Stimulated activated CD8-positive, alpha-beta memory T cell treated with anti-CD3 and anti-CD28 coated beads, Interleukin-4, amount 100 ng/mL, for 1 hour (primary cell): ENCODE measurements around the gene RUNDC1.
A peak's percentile ranks its signal among the peaks of the same experiment; 100 is the strongest.
"Not testable (repeated sequence)": the region's sequence is repeated elsewhere in the genome, so short reads cannot be mapped to it uniquely, and the experiment has no call there.

Experiments
- DNase-seq, 2 donors: peaks; one replicate each; pipeline ENCODE4 v3.0.0-alpha.2; 2020; ENCODE audit warnings: low read depth in 2 of 2, low spot score in 1 of 2

Gene RUNDC1

GRCh38 chr17:42980274-42980765, at the start of gene RUNDC1:
RUNDC1 (plus strand) TSS chr17:42980565; CDS start chr17:42980577, 12 bp downstream.
- DNase-seq: peak; percentile 80 to 85

DNA sequence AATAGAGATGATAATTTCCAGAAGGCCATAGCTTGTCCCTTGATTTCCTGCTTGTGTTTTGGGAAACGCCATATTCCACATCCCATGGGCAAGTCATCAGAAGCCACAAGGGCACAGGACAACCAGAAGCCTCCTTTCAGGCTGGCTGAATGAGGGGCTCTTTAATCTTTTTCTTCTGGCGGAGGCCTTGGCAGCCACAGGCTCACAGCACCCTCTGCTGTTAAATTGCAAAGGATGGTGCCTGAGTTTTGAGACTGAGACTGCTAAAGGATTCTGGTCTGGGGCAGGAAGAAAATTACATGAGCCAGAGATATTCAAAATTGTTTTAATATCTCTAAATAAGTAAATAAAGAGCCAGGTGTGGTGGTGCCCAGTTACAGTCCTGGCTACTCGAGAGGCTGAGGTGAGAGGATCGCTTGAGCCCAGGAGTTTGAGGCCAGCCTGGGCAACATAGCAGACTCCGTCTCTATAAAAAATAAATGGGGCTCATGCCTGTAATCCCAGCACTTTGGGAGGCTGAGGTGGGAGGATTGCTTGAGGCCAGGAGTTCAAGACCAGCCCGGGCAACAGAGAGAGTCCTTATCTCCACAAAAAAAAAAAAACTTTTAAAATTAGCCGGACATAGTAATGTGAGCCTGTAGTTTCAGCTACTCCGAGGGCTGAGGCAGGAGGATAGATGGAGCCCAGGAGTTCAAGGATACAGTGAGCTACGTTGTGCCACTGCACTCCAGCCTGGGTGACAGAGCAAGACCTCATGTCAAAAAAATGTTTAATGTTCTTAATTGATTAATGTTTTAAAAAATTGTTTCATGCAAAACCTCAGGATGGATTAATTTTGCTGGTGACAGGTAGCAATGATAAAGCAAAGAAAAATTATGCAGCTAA, 42.4 kb upstream of the RUNDC1 start:
- no peak for DNase-seq

DNA sequence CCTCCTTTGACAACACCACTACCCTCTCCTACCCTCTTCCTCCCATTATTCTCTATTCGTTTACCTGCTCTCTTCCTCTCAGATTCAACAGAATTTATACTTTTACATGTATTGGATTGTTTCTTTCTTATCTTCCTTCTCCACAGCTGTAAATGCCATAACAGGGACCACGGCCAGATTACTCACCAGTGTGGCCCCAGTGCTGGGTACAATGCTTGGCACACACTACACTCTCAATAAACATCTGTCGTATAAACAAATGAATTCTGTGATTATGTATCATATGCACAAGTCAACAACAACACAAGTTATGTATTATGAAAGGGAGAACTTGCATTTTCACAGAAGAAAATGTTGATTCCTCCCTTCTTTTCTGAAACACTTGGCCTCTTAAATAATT, 36.2 kb upstream of the RUNDC1 start:
- DNase-seq: no peak

DNA sequence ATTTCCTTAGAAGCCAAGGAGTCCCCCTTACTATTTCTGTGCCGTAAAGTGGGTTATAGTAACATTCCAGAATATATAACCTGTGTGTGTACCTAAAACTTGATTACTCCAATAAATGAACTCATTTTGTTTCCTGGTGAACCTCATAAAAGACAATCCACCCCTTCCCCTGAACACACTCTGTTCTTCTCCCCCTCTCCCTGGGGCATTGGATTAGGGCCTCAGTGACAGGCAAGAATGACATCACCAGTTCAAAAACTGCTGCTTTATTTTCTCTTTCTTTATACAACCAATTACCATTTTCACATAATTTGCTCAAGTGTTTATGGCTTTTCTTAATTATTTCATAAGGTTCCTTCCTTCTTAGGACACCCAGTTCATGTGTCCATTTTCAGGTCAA, 33.6 kb upstream of the RUNDC1 start:
- no peak for DNase-seq

GRCh38 chr17:42950044-42950783, 30.2 kb upstream of the RUNDC1 start:
- DNase-seq: no peak

DNA sequence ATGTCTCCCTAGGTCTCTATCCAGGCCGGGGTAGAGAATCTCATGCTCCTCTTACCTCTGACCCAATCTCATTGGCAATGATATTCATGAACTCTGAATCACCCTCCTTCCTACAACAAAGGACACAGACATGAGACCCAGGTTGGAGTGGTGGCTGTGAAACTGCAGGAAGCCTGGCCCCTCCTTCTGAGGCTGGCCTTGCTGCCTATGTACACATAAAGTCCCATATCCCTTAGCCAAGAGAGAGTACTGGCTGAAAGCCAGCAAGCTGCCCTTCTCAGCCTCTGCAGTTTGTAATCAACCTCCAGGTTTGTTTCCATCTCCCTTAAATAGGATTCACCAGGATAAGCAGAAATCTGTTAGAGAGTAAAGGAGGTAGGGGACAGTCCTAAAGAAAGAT, 26.7 kb upstream of the RUNDC1 start:
- DNase-seq: no peak

GRCh38 chr17:42964161-42964932, 16.0 kb upstream of the RUNDC1 start, which contains the start of gene AARSD1:
AARSD1 (minus strand) TSS chr17:42964454; CDS start chr17:42964440, 14 bp downstream.
- peak; percentile 73 to 77 for DNase-seq

DNA sequence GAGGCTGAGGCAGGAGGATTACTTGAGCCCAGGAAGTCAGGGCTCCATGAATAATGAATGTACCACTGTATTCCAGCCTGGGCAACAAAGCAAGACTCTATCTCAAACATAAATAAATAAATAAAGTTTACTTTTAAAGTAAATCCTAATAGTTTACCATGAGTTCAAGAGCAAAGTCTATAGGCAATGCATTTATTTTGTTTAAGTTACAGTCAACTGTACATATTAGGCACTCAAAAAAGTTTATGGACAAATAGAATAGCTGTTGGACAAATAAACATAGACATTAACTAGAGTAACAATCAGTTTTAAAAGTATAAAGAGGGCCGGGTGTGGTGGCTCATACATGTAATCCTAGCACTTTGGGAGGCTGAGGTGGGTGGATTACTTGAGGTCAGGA, 12.4 kb upstream of the RUNDC1 start:
- no peak for DNase-seq

GRCh38 chr17:42969001-42969581, 11.3 kb upstream of the RUNDC1 start:
- no peak for DNase-seq

- DNase-seq: no peak
Measured at GRCh38 chr17:42971589-42971988, 8.8 kb upstream of the RUNDC1 start.

- DNase-seq: not testable (repeated sequence)
Measured at GRCh38 chr17:42973323-42973722, 7.0 kb upstream of the RUNDC1 start.

GRCh38 chr17:42975265-42975664, 5.1 kb upstream of the RUNDC1 start:
- DNase-seq: no peak

- DNase-seq: not testable (repeated sequence)
Measured at GRCh38 chr17:42975701-42976100, 4.7 kb upstream of the RUNDC1 start.

- no peak for DNase-seq
Measured at GRCh38 chr17:42979511-42980273, 673 bp upstream of the RUNDC1 start, which contains the start of gene PTGES3L. PTGES3L (minus strand) TSS chr17:42980080; CDS start chr17:42980053, 27 bp downstream.

- peak in 1 of 2 donors; percentile 27 for DNase-seq
Measured at GRCh38 chr17:42980766-42981397, 517 bp downstream of the RUNDC1 start.

DNA sequence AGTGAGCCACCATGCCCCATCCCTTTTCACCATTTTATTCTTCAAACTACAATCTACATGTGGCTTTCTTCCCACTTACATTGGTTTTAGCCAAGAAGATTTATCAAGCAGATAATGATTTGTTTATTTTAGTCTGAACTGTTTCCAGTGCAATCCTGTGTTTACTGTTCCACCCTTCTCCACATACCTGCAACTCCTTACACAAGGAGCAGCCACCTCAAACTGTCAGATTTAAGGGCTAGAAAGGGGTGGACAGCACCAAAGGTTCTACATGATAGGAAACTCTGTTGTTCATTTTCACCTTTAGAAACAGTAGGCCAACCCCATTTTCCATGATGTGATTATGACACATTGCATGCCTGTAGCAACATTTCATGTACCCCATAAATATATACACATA, 1.9 kb downstream of the RUNDC1 start:
- no peak for DNase-seq

DNA sequence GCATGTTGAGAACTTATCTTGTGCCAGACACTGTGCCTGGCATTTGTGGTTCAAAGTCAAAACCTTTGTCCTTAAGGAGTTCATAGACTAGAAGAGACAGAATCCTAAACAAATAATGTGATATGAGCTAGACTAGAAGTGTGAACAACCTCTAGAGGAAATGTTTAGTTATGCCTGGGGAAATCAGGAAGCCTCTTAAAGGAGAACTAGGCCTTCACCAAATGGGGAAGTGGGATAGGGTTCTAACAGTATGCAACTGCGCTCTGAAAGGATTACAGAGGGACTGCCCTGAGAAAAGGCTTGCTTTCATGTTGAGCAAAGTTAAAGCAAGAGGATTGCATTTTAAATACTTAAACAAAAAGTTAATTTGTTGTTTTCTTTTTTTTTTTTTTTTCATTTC, 4.9 kb downstream of the RUNDC1 start:
- DNase-seq: no peak

- DNase-seq: no peak
Measured at GRCh38 chr17:42989141-42989540, 8.8 kb downstream of the RUNDC1 start.
